Testis (tissue), 3 donors: ENCODE measurements around the gene TMEM109. TPM values are rescaled to one million over a fixed set of nuclear protein-coding genes. Genes with fewer than 3 reads are reported as not detected.

Experiments
- DNase-seq: peaks from one replicate; pipeline ENCODE4 v3.0.0-alpha.2; 2019
- H3K27ac ChIP-seq, 2 donors: fragments of 200-600 bp; sonication (generic); one replicate each; pipeline ENCODE4 v1.5.1; 2019
- H3K27me3 ChIP-seq: fragments of 200-600 bp; sonication (generic); one replicate; pipeline ENCODE4 v1.5.1; 2019
- H3K36me3 ChIP-seq: fragments of 200-600 bp; sonication (generic); one replicate; pipeline ENCODE4 v1.5.1; 2017; ENCODE audit warnings: low read depth; ENCODE audit errors: missing control alignments
- H3K4me1 ChIP-seq: fragments of 200-600 bp; sonication (generic); one replicate; pipeline ENCODE4 v1.5.1; 2019
- H3K4me3 ChIP-seq, 2 donors: fragments of 200-600 bp; sonication (generic); one replicate each; pipeline ENCODE4 v1.5.1; 2017 to 2019
- H3K9me3 ChIP-seq: fragments of 200-600 bp; sonication (generic); one replicate; pipeline ENCODE4 v1.5.1; 2017
- POLR2A ChIP-seq: fragments of 450-650 bp; IDR thresholded peaks from one replicate; pipeline ENCODE4 v1.6.1; 2017; ENCODE audit warnings: antibody characterized with exemption, mild to moderate bottlenecking, moderate library complexity
- WGBS, 2 donors: methylation state at CpG; one replicate each; pipeline ENCODE4 v1.1.5; 2018; 5-methylcytosine and 5-hydroxymethylcytosine counted together
- intact Hi-C: fragments of 100-400 bp; cut with DNase I; formaldehyde crosslinking; loops from one replicate; pipeline ENCODE4 v1.15.1; 2023; ENCODE audit warnings: low total_unique reads
- polyA plus RNA-seq: library from polyadenylated mRNA; stranded (reverse); fragments of 350-450 nt; fragmentation: Illumina TruSeq; extraction: RNeasy Lipid Tissue Mini Kit (QIAGEN cat#74804); gene quantifications from one replicate; pipeline ENCODE4 v1.2.3, GENCODE V29; 2014; ENCODE audit warnings: low read depth, low replicate concordance; ENCODE audit not compliant: insufficient read depth
- total RNA-seq, 2 donors: library from RNA; depleted of rRNA; stranded (reverse); fragments of >200 nt; gene quantifications; one replicate each; pipeline ENCODE4 v1.2.3, GENCODE V29; 2016
- TF ChIP-seq, protein P1 (sequence below), 3 experiments: fragments of 450-650 bp in 2 of 3; fragments of 200-600 bp in 1 of 3; sonication (generic) in 1 of 3; IDR thresholded peaks; one replicate each; pipeline ENCODE4 v1.5.1; 2016 to 2019; ENCODE audit warnings: antibody characterized with exemption in 3 of 3, mild to moderate bottlenecking in 2 of 3, moderate library complexity in 1 of 3

The TMEM109 gene
- total and polyA plus RNA-seq, 3 donors from 2014 or later = 28.1 to 59.1 (median 46.7) TPM

DNA sequence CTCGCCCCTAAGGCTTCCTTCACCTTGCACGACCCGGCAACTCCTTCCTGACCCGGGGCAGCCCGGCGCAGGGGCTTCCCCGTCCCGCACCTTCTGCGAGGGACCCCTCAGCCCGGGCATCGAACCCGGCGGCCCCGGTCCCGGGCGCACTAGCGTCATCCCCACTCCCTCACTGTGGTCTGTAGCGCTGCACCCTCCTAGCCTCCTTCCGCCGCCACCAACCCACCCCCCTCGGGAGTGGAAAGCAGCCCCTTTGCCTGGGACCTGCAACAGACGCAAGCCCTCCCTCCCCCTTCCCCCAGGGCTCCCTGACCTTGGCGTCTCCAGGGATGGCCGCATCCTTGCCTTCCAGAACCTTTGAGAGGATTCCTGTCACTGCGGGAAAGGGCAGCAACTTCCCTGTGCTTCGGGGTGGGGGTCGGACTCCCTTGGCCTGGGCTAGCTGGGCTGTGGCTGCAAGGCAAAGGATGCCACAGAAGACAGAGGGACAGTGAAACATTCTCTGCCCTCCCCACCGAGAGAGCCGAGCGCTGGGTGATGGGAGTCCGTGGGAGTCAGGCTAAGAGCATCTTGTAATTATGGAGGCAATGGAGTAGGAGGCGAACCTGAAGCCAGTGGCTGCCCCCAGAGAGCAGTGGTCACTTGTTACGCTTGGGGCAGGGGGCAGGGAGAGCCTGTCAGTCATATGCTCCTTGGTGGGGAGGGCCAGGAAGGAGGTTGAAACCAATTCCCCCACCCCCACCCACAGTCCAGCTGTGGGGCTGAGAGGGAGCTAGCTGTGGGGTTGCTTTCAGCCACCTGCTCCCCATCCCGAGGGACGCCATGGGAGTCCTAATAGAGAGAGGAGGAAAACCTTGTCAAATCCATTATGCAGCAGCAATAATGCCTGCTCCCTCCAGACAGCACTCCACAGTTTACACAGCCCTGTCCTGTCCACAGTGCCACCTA lies 11.2 kb downstream of the TMEM109 start:
- Histone ChIP-seq H3K27ac (no peak overlapping the region), H3K27me3 (no peaks in the 10 kb centered on the region), H3K4me1 (peaks cover 15% of the 10 kb centered on the region), H3K9me3 (no peaks in the 10 kb centered on the region), H3K4me3 (peak overlapping the region; percentile 58 to 65), H3K36me3 (no peaks in the 10 kb centered on the region)
- 4 to 5% methylated on average over 12 to 35 of the region's 35 CpGs for WGBS, 2 donors
- no peak for DNase-seq
- intact Hi-C loops = no loop called here
- TF ChIP-seq POLR2A = no peak
- TF ChIP-seq, protein P1, sequence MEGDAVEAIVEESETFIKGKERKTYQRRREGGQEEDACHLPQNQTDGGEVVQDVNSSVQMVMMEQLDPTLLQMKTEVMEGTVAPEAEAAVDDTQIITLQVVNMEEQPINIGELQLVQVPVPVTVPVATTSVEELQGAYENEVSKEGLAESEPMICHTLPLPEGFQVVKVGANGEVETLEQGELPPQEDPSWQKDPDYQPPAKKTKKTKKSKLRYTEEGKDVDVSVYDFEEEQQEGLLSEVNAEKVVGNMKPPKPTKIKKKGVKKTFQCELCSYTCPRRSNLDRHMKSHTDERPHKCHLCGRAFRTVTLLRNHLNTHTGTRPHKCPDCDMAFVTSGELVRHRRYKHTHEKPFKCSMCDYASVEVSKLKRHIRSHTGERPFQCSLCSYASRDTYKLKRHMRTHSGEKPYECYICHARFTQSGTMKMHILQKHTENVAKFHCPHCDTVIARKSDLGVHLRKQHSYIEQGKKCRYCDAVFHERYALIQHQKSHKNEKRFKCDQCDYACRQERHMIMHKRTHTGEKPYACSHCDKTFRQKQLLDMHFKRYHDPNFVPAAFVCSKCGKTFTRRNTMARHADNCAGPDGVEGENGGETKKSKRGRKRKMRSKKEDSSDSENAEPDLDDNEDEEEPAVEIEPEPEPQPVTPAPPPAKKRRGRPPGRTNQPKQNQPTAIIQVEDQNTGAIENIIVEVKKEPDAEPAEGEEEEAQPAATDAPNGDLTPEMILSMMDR (IDR thresholded peaks at IDR 0.05) = no peak

DNA sequence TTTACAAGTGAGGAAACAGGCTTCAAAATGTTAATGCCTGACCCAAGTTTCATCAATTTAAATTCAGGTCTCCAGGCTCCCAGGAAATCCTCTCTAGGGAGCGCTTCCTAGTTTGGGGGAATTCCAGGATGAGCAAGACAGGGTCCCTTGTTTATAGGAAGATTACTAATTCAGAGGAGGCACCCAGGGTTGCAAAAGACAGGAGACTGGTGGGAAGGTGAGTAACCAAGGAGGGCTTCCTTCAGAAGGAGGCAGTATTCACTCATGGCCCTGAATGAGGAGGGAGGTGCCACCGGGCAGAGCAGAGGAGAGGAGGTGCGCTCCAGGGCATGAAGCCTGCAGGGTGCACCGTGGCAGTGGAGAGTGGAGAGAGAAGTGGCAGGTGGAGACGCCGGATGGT lies 11.9 kb downstream of the TMEM109 start:
- no peak overlapping the region for H3K4me3 ChIP-seq
- intact Hi-C loops = no loop called here
- H3K36me3 ChIP-seq = no peaks in the 10 kb centered on the region
- 71 to 79% methylated on average over 5 to 6 of the region's 6 CpGs for WGBS, 2 donors
- DNase-seq = no peak
- no peak overlapping the region for H3K27ac ChIP-seq
- peaks cover 15% of the 10 kb centered on the region for H3K4me1 ChIP-seq
- no peak for TF ChIP-seq POLR2A
- TF ChIP-seq, protein P1 (IDR thresholded peaks at IDR 0.05) = no peak
- no peaks in the 10 kb centered on the region for H3K9me3 ChIP-seq
- H3K27me3 ChIP-seq = no peaks in the 10 kb centered on the region

DNA sequence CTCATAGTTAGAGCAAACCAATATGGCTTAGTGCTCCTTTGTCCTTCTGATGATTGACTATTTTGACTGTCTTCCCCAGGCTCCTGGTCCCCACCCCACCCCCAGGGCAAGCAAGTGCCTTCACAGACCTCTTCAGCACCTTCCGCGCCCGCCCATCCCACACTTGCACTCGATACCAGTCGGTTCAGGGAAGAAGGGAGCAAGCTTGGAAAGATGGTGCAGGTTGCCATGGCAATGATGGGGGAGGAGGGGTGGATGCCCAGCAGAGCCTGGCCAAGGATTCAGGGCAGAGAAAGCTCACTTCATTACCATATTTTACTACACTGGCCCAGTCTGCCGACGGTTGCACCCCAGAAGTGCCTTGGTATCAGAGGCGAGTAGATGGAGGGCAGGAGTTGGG lies 12.5 kb downstream of the TMEM109 start:
- Histone ChIP-seq H3K27me3 (no peaks in the 10 kb centered on the region), H3K4me3 (no peak overlapping the region), H3K9me3 (no peaks in the 10 kb centered on the region), H3K27ac (no peak overlapping the region), H3K36me3 (no peaks in the 10 kb centered on the region), H3K4me1 (peaks cover 15% of the 10 kb centered on the region)
- no peak for DNase-seq
- TF ChIP-seq POLR2A = no peak
- TF ChIP-seq, protein P1 (IDR thresholded peaks at IDR 0.05) = no peak
- 93 to 96% methylated on average over 8 of the region's 8 CpGs for WGBS, 2 donors
- intact Hi-C loops = no loop called here

DNA sequence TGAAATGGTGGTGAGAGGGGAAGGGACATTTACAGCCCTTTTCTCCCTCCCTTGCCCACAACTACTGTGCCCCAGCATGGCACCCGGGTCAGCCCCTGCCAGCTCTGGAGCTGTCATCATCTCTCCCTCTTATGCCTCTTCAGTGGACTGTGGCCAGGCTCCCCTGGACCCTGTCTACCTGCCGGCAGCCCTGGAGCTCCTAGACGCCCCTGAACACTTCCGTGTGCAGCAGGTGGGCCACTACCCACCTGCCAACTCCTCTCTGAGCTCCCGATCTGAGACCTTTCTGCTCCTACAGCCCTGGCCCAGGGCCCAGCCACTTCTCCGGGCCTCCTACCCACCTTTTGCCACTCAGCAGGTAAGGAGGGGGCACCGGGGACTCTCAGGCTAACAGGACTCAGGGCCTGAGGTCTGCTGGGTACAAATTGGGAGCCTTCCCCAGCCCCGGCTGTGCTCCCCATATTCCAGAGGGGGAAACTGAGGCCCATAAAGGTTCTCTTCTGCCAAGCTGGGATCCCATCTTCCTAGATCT lies 13.2 kb downstream of the TMEM109 start:
- no peaks in the 10 kb centered on the region for H3K27me3 ChIP-seq
- no peaks in the 10 kb centered on the region for H3K9me3 ChIP-seq
- H3K4me3 ChIP-seq = no peak overlapping the region
- DNase-seq = no peak
- H3K27ac ChIP-seq = no peak overlapping the region
- 93 to 94% methylated on average over 7 to 8 of the region's 8 CpGs for WGBS, 2 donors
- TF ChIP-seq POLR2A = no peak
- TF ChIP-seq, protein P1 (IDR thresholded peaks at IDR 0.05) = no peak
- H3K36me3 ChIP-seq = no peaks in the 10 kb centered on the region
- peaks cover 15% of the 10 kb centered on the region for H3K4me1 ChIP-seq
- intact Hi-C loops = no loop called here
